ENCODE data around the gene ZMYND12. TPM values are rescaled to one million over a fixed set of nuclear protein-coding genes. Genes with fewer than 3 reads are reported as not detected.
"Not testable (repeated sequence)": the region's sequence is repeated elsewhere in the genome, so short reads cannot be mapped to it uniquely, and the experiment has no call there.

The ZMYND12 gene
- total and polyA plus RNA-seq, 4 experiments from 2014 or later: 0.28 to 3.2 (median 0.96) TPM

- H3K36me3 Mint-ChIP-seq: peaks cover 10 to 12% of the 10 kb centered on the region in 2 donors
- no peak overlapping the region for H3K27ac ChIP-seq (ENCODE audit: low read depth, low read length)
- H3K9me3 Mint-ChIP-seq: no peaks in the 10 kb centered on the region
- intact Hi-C loops (cut with micrococcal nuclease): no loop called here
- no peak overlapping the region for H3K4me3 Mint-ChIP-seq
- H3K4me1 ChIP-seq (ENCODE audit: insufficient read depth, low read length): no peaks in the 10 kb centered on the region
- H3K27me3 Mint-ChIP-seq: no peaks in the 10 kb centered on the region
- H3K9me3 ChIP-seq (ENCODE audit: control insufficient read depth in 1 of 2, low read length in 2 of 2): no peaks in the 10 kb centered on the region
- H3K27ac Mint-ChIP-seq: no peak overlapping the region
- ChIA-PET CTCF (ENCODE audit: partially characterized antibody) (no interaction called here), POLR2A (ENCODE audit: partially characterized antibody) (no interaction called here)
- no peak for DNase-seq
- no peak overlapping the region for H3K4me3 ChIP-seq (ENCODE audit: low read length in 2 of 2)
- no peaks in the 10 kb centered on the region for H3K27me3 ChIP-seq (ENCODE audit: insufficient read depth, low read length)
- H3K4me1 Mint-ChIP-seq: no peaks in the 10 kb centered on the region
- H3K36me3 ChIP-seq (ENCODE audit: insufficient read depth, low read length): no peaks in the 10 kb centered on the region
Measured at GRCh38 chr1:42479621-42480020, 23.8 kb upstream of the ZMYND12 start.

DNA sequence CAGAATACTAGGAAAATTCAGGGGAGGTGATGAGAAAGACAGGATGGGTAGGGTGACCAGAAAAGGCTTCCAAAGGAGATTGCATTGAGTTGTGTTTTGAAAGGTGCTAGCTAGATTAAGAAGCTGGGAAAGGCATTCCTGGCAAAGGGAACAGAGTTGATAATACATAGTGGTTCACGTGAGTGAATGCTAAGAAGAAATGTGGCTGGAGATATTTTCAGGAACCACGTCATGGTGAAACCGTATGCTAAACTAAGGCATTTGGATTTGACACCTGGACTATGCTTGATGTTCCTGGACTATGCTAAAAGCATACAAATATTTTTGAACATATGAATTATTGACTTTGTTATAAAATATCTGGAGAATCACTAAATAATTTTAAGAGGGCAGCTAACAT lies 22.0 kb upstream of the ZMYND12 start:
- no peaks in the 10 kb centered on the region for H3K27me3 Mint-ChIP-seq
- intact Hi-C loops (cut with micrococcal nuclease): no loop called here
- H3K27ac ChIP-seq (ENCODE audit: low read depth, low read length): no peak overlapping the region
- no peak overlapping the region for H3K4me3 Mint-ChIP-seq
- ChIA-PET POLR2A (ENCODE audit: partially characterized antibody) (no interaction called here), CTCF (ENCODE audit: partially characterized antibody) (no interaction called here)
- no peaks in the 10 kb centered on the region for H3K4me1 ChIP-seq (ENCODE audit: insufficient read depth, low read length)
- H3K27me3 ChIP-seq (ENCODE audit: insufficient read depth, low read length): no peaks in the 10 kb centered on the region
- H3K4me3 ChIP-seq (ENCODE audit: low read length in 2 of 2): no peak overlapping the region
- no peaks in the 10 kb centered on the region for H3K9me3 ChIP-seq (ENCODE audit: control insufficient read depth in 1 of 2, low read length in 2 of 2)
- H3K9me3 Mint-ChIP-seq: no peaks in the 10 kb centered on the region
- no peaks in the 10 kb centered on the region for H3K4me1 Mint-ChIP-seq
- H3K36me3 Mint-ChIP-seq: peaks cover 7 to 12% of the 10 kb centered on the region in 2 donors
- DNase-seq: no peak
- H3K36me3 ChIP-seq (ENCODE audit: insufficient read depth, low read length): no peaks in the 10 kb centered on the region
- H3K27ac Mint-ChIP-seq: peak overlapping the region in 1 of 7 donors; percentile 0

GRCh38 chr1:42477354-42477753 lies 21.5 kb upstream of the ZMYND12 start:
- H3K9me3 ChIP-seq (ENCODE audit: control insufficient read depth in 1 of 2, low read length in 2 of 2); H3K9me3 Mint-ChIP-seq; H3K4me3 Mint-ChIP-seq; H3K4me3 ChIP-seq (ENCODE audit: low read length in 2 of 2); H3K27me3 ChIP-seq (ENCODE audit: insufficient read depth, low read length); POLR2A ChIA-PET (ENCODE audit: partially characterized antibody); H3K4me1 ChIP-seq (ENCODE audit: insufficient read depth, low read length); H3K36me3 ChIP-seq (ENCODE audit: insufficient read depth, low read length); DNase-seq; intact Hi-C loops (cut with micrococcal nuclease); CTCF ChIA-PET (ENCODE audit: partially characterized antibody); H3K4me1 Mint-ChIP-seq; H3K27me3 Mint-ChIP-seq; H3K27ac ChIP-seq (ENCODE audit: low read depth, low read length): not testable (repeated sequence)
- peak overlapping the region in 1 of 7 donors; percentile 0 for H3K27ac Mint-ChIP-seq
- peaks cover 3 to 12% of the 10 kb centered on the region in 2 donors for H3K36me3 Mint-ChIP-seq

DNA sequence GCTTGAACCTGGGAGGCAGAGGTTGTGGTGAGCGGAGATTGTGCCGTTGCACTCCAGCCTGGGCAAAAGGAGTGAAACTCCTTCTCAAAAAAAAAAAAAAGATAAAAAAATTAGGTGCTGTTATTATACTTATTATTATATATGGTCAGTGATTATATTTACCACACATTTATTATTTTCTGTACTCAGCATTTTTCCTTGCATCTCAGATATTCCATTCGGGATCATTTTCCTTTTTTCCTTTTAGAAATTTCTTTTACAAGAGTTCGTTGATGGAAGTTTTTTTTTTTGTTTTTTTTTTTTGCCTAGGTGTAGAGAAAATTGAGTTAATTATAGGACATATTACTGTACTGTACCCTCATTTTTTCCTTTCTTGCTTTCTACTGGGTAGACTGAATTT lies 20.8 kb upstream of the ZMYND12 start:
- DNase-seq: no peak
- no peaks in the 10 kb centered on the region for H3K4me1 Mint-ChIP-seq
- H3K9me3 Mint-ChIP-seq: no peaks in the 10 kb centered on the region
- Histone ChIP-seq H3K4me1 (ENCODE audit: insufficient read depth, low read length) (no peaks in the 10 kb centered on the region), H3K27ac (ENCODE audit: low read depth, low read length) (no peak overlapping the region), H3K27me3 (ENCODE audit: insufficient read depth, low read length) (no peaks in the 10 kb centered on the region), H3K9me3 (ENCODE audit: control insufficient read depth in 1 of 2, low read length in 2 of 2) (no peaks in the 10 kb centered on the region), H3K36me3 (ENCODE audit: insufficient read depth, low read length) (no peaks in the 10 kb centered on the region), H3K4me3 (ENCODE audit: low read length in 2 of 2) (no peak overlapping the region)
- H3K27me3 Mint-ChIP-seq: no peaks in the 10 kb centered on the region
- intact Hi-C loops (cut with micrococcal nuclease): no loop called here
- no peak overlapping the region for H3K27ac Mint-ChIP-seq
- peaks cover 3 to 12% of the 10 kb centered on the region in 2 donors for H3K36me3 Mint-ChIP-seq
- no peak overlapping the region for H3K4me3 Mint-ChIP-seq
- ChIA-PET POLR2A (ENCODE audit: partially characterized antibody) (no interaction called here), CTCF (ENCODE audit: partially characterized antibody) (no interaction called here)

GRCh38 chr1:42469727-42470126 lies 13.9 kb upstream of the ZMYND12 start:
- H3K27ac Mint-ChIP-seq: no peak overlapping the region
- POLR2A ChIA-PET (ENCODE audit: partially characterized antibody): no interaction called here

DNA sequence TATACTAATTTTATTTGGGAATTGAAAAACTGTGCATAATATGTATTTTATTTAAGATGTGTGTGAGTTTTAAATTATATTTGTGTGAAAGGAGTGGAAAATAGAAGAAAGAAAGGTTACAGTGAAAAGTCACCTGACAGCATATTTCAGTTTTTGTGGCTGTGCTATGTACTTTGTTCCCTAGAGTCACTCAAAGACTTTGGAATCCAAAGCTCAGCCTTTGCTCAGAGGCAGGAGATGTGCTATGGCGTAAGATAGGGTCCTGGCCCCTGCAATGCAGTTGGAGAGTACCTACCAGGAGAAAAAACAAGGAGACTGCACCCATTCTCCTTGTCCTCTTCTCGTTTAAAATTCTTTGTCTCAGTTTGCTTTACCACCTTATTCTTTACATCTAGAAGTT lies 10.2 kb upstream of the ZMYND12 start:
- H3K9me3 ChIP-seq (ENCODE audit: control insufficient read depth in 1 of 2, low read length in 2 of 2): no peaks in the 10 kb centered on the region
- H3K27me3 ChIP-seq (ENCODE audit: insufficient read depth, low read length): no peaks in the 10 kb centered on the region
- H3K27ac ChIP-seq (ENCODE audit: low read depth, low read length): no peak overlapping the region
- ChIA-PET POLR2A (ENCODE audit: partially characterized antibody) (no interaction called here), CTCF (ENCODE audit: partially characterized antibody) (no interaction called here)
- no peak overlapping the region for H3K4me3 ChIP-seq (ENCODE audit: low read length in 2 of 2)
- DNase-seq: no peak
- no peaks in the 10 kb centered on the region for H3K27me3 Mint-ChIP-seq
- H3K36me3 ChIP-seq (ENCODE audit: insufficient read depth, low read length): no peaks in the 10 kb centered on the region
- H3K4me1 ChIP-seq (ENCODE audit: insufficient read depth, low read length): peaks cover 16% of the 10 kb centered on the region
- H3K4me3 Mint-ChIP-seq: no peak overlapping the region
- H3K4me1 Mint-ChIP-seq: peaks cover 9 to 24% (median 16%) of the 10 kb centered on the region in 4 donors
- H3K27ac Mint-ChIP-seq: no peak overlapping the region
- peaks cover 9 to 16% of the 10 kb centered on the region in 2 donors for H3K36me3 Mint-ChIP-seq
- intact Hi-C loops (cut with micrococcal nuclease): no loop called here
- H3K9me3 Mint-ChIP-seq: no peaks in the 10 kb centered on the region

More at GRCh38 chr1:42469727-42470126, 13.9 kb upstream of the ZMYND12 start:
- H3K9me3 Mint-ChIP-seq: no peaks in the 10 kb centered on the region
- no peak for DNase-seq
- H3K27me3 Mint-ChIP-seq: no peaks in the 10 kb centered on the region
- intact Hi-C loops (cut with micrococcal nuclease): no loop called here
- no peaks in the 10 kb centered on the region for H3K9me3 ChIP-seq (ENCODE audit: control insufficient read depth in 1 of 2, low read length in 2 of 2)
- H3K27me3 ChIP-seq (ENCODE audit: insufficient read depth, low read length): no peaks in the 10 kb centered on the region
- H3K36me3 Mint-ChIP-seq: peaks cover 4 to 11% of the 10 kb centered on the region in 2 donors
- no peaks in the 10 kb centered on the region for H3K36me3 ChIP-seq (ENCODE audit: insufficient read depth, low read length)
- CTCF ChIA-PET (ENCODE audit: partially characterized antibody): no interaction called here
- no peak overlapping the region for H3K27ac ChIP-seq (ENCODE audit: low read depth, low read length)
- no peak overlapping the region for H3K4me3 ChIP-seq (ENCODE audit: low read length in 2 of 2)
- no peak overlapping the region for H3K4me3 Mint-ChIP-seq
- H3K4me1 Mint-ChIP-seq: no peaks in the 10 kb centered on the region
- no peaks in the 10 kb centered on the region for H3K4me1 ChIP-seq (ENCODE audit: insufficient read depth, low read length)

DNA sequence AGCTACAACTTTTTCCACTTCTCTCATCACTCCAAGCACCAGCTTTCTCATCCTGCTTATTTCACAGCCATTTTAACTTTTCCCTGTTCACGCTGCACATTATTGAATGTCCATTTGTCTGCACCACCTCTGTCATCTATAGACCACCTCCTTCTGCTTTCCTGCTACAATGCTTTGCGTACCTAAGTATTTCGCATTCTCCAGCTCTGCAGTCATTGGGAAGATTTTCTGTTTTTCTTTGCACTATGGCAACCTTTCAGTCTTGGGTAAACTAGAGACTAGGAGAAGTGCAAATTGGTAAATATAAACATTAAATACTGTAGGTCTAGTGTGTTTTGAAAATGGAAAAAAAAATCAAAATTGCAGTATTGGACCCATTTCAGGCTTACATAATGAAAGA lies 8.1 kb upstream of the ZMYND12 start:
- Mint-ChIP-seq H3K9me3 (no peaks in the 10 kb centered on the region), H3K4me3 (peak overlapping the region; percentile 84 to 94 (median 86)), H3K27me3 (no peaks in the 10 kb centered on the region), H3K27ac (peak overlapping the region; percentile 93 to 98 (median 97)), H3K36me3 (peaks cover 17 to 34% of the 10 kb centered on the region in 2 donors), H3K4me1 (peaks cover 13 to 38% (median 21%) of the 10 kb centered on the region in 4 donors)
- no peak for DNase-seq
- CTCF ChIA-PET (ENCODE audit: partially characterized antibody): no interaction called here
- H3K4me3 ChIP-seq (ENCODE audit: low read length in 2 of 2): peak overlapping the region in 1 of 2 donors; percentile 34
- intact Hi-C loops (cut with micrococcal nuclease): loop anchor here (1.0 to 5.0 kb wide), 4 partner anchors 218 to 708 kb away; partner anchors contain the start of genes C1orf50, CFAP57, EBNA1BP2 and P3H1
- H3K36me3 ChIP-seq (ENCODE audit: insufficient read depth, low read length): peaks cover 17% of the 10 kb centered on the region
- peak overlapping the region; percentile 74 for H3K27ac ChIP-seq (ENCODE audit: low read depth, low read length)
- peaks cover 16% of the 10 kb centered on the region for H3K4me1 ChIP-seq (ENCODE audit: insufficient read depth, low read length)
- no peaks in the 10 kb centered on the region for H3K27me3 ChIP-seq (ENCODE audit: insufficient read depth, low read length)
- H3K9me3 ChIP-seq (ENCODE audit: control insufficient read depth in 1 of 2, low read length in 2 of 2): no peaks in the 10 kb centered on the region
- POLR2A ChIA-PET (ENCODE audit: partially characterized antibody): interaction anchor here (2.0 kb wide), 1 partner anchor 130 kb away, joined by 6 read pairs; no protein-coding TSS in a partner anchor

All from CD4-positive, alpha-beta memory T cell (primary cell).